K562 (cell line): ENCODE data around the gene CAMSAP2. TPM values are rescaled to one million over a fixed set of nuclear protein-coding genes. Genes with fewer than 3 reads are reported as not detected.

ENCODE experiments used
- BCOR ChIP-seq: fragments of 450-650 bp; IDR thresholded peaks from 2 replicates; pipeline ENCODE4 v1.6.1; 2016
- ELF4 ChIP-seq: fragments of 450-650 bp; formaldehyde crosslinking; IDR thresholded peaks from 2 replicates; pipeline ENCODE4 v1.4.0; 2022; ENCODE audit warnings: missing genetic modification characterization
- ETS2 ChIP-seq: IDR thresholded peaks from 2 replicates; pipeline ENCODE4 v1.6.1; 2016; ENCODE audit warnings: borderline replicate concordance, missing genetic modification characterization, mild to moderate bottlenecking, moderate library complexity, missing compliant biosample characterization; ENCODE audit not compliant: poor library complexity, severe bottlenecking
- KLF6 ChIP-seq: fragments of 250-450 bp; sonication (Bioruptor Pico); IDR thresholded peaks from 2 replicates; pipeline ENCODE4 v1.4.0; 2020; ENCODE audit warnings: mild to moderate bottlenecking, moderate library complexity, borderline replicate concordance
- MLLT1 ChIP-seq, 2 experiments: fragments of 450-650 bp; IDR thresholded peaks; 2 replicates each; pipeline ENCODE4 v1.6.1; 2016
- MYBL2 ChIP-seq, 2 experiments: fragments of 450-650 bp in 1 of 2; sonication (generic) in 1 of 2; formaldehyde crosslinking in 1 of 2; IDR thresholded peaks; 2 replicates each; pipeline versions ENCODE4 v1.6.1 to v1.8.1; 2017 to 2022; ENCODE audit warnings: borderline replicate concordance in 1 of 2, inconsistent platforms in 1 of 2, low read depth in 1 of 2, mild to moderate bottlenecking in 1 of 2, missing genetic modification reagents in 1 of 2, moderate library complexity in 1 of 2
- NCOR1 ChIP-seq: fragments of 450-650 bp; IDR thresholded peaks from 2 replicates; pipeline ENCODE4 v1.6.1; 2016; ENCODE audit warnings: mild to moderate bottlenecking, moderate library complexity
- NONO ChIP-seq, 2 experiments: fragments of 200-400 bp in 1 of 2; fragments of 450-650 bp in 1 of 2; formaldehyde crosslinking in 1 of 2; IDR thresholded peaks; 2 replicates each; pipeline ENCODE4 v1.6.1; 2017; ENCODE audit warnings: low read depth in 2 of 2, mild to moderate bottlenecking in 2 of 2, moderate library complexity in 2 of 2, low read length in 1 of 2
- U2AF1 ChIP-seq: fragments of 200-400 bp; formaldehyde crosslinking; optimal IDR thresholded peaks from 2 replicates; pipeline ENCODE3; 2017; ENCODE audit warnings: mild to moderate bottlenecking, low read depth, low read length, moderate library complexity
- ZNF143 ChIP-seq: sonication (generic); formaldehyde crosslinking; IDR thresholded peaks from 2 replicates; pipeline ENCODE4 v1.9.0; 2022; ENCODE audit warnings: mild to moderate bottlenecking, missing genetic modification reagents
- polyA plus RNA-seq, 8 experiments: library from polyadenylated mRNA; depleted of rRNA in 4 of 8; stranded (reverse) in 5 of 8; unstranded in 3 of 8; fragments of >200 nt; fragmentation: Nextera tagmentation in 2 of 8; fragmentation: Illumina TruSeq in 1 of 8; extraction: Ambion mirVana in 2 of 8; extraction: Trizol in 1 of 8; gene quantifications; 2 replicates each; pipeline versions ENCODE4 v1.2.1 to v1.2.3, GENCODE V29; 2011 to 2014; ENCODE audit warnings: inconsistent platforms in 1 of 8, missing spikeins in 1 of 8
- total RNA-seq, 7 experiments: library from RNA; depleted of rRNA in 6 of 7; stranded (reverse); fragments of >200 nt in 6 of 7; fragmentation: Illumina TruSeq in 2 of 7; extraction: Trizol in 2 of 7; gene quantifications; 2 replicates each; pipeline versions ENCODE4 v1.2.1 to v1.2.3, GENCODE V29; 2011 to 2021; ENCODE audit warnings: low replicate concordance in 1 of 7
- TF ChIP-seq, protein P1 (sequence below): fragments of 450-650 bp; conservative IDR thresholded peaks from 2 replicates; pipeline ENCODE4 v1.6.1; 2016; ENCODE audit warnings: missing genetic modification characterization, low read depth, mild to moderate bottlenecking, control low read depth, missing compliant biosample characterization
- TF ChIP-seq, protein P2 (sequence below): IDR thresholded peaks from 2 replicates; pipeline ENCODE4 v1.6.1; 2011; ENCODE audit warnings: borderline replicate concordance, low read depth, mild to moderate bottlenecking, moderate library complexity, low read length; ENCODE audit not compliant: insufficient read depth, poor library complexity, severe bottlenecking
- TF ChIP-seq, protein P3 (sequence below), 2 experiments: fragments of 450-650 bp in 1 of 2; IDR thresholded peaks; 2 replicates each; pipeline ENCODE4 v1.6.1; 2011 to 2017; ENCODE audit warnings: low read depth in 2 of 2, antibody characterized with exemption in 1 of 2, borderline replicate concordance in 1 of 2, low read length in 1 of 2, mild to moderate bottlenecking in 1 of 2, mixed read lengths in 1 of 2; ENCODE audit not compliant: control insufficient read depth in 1 of 2

CAMSAP2 gene
- total and polyA plus RNA-seq, 9 of the 15 experiments (the other 6 are each of a cell fraction or from before 2014, with no cell fraction given): 1.4 to 7.5 (median 2.7) TPM

- TF ChIP-seq, protein P1, sequence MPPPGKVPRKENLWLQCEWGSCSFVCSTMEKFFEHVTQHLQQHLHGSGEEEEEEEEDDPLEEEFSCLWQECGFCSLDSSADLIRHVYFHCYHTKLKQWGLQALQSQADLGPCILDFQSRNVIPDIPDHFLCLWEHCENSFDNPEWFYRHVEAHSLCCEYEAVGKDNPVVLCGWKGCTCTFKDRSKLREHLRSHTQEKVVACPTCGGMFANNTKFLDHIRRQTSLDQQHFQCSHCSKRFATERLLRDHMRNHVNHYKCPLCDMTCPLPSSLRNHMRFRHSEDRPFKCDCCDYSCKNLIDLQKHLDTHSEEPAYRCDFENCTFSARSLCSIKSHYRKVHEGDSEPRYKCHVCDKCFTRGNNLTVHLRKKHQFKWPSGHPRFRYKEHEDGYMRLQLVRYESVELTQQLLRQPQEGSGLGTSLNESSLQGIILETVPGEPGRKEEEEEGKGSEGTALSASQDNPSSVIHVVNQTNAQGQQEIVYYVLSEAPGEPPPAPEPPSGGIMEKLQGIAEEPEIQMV: no peak
- no peak for TF ChIP-seq MYBL2 (IDR thresholded peaks at IDR 0.05; ENCODE audit: low read depth)
- no peak for TF ChIP-seq MYBL2 (CRISPR knock-in tag; IDR thresholded peaks at IDR 0.05; ENCODE audit: borderline replicate concordance)
- no peak for TF ChIP-seq ELF4 (CRISPR knock-in tag)
- no peak for TF ChIP-seq NCOR1
- TF ChIP-seq, protein P2, sequence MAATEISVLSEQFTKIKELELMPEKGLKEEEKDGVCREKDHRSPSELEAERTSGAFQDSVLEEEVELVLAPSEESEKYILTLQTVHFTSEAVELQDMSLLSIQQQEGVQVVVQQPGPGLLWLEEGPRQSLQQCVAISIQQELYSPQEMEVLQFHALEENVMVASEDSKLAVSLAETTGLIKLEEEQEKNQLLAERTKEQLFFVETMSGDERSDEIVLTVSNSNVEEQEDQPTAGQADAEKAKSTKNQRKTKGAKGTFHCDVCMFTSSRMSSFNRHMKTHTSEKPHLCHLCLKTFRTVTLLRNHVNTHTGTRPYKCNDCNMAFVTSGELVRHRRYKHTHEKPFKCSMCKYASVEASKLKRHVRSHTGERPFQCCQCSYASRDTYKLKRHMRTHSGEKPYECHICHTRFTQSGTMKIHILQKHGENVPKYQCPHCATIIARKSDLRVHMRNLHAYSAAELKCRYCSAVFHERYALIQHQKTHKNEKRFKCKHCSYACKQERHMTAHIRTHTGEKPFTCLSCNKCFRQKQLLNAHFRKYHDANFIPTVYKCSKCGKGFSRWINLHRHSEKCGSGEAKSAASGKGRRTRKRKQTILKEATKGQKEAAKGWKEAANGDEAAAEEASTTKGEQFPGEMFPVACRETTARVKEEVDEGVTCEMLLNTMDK: no peak
- no peak for TF ChIP-seq ETS2 (tag)
- TF ChIP-seq ZNF143 (CRISPR knock-in tag): no peak
- TF ChIP-seq, protein P3, sequence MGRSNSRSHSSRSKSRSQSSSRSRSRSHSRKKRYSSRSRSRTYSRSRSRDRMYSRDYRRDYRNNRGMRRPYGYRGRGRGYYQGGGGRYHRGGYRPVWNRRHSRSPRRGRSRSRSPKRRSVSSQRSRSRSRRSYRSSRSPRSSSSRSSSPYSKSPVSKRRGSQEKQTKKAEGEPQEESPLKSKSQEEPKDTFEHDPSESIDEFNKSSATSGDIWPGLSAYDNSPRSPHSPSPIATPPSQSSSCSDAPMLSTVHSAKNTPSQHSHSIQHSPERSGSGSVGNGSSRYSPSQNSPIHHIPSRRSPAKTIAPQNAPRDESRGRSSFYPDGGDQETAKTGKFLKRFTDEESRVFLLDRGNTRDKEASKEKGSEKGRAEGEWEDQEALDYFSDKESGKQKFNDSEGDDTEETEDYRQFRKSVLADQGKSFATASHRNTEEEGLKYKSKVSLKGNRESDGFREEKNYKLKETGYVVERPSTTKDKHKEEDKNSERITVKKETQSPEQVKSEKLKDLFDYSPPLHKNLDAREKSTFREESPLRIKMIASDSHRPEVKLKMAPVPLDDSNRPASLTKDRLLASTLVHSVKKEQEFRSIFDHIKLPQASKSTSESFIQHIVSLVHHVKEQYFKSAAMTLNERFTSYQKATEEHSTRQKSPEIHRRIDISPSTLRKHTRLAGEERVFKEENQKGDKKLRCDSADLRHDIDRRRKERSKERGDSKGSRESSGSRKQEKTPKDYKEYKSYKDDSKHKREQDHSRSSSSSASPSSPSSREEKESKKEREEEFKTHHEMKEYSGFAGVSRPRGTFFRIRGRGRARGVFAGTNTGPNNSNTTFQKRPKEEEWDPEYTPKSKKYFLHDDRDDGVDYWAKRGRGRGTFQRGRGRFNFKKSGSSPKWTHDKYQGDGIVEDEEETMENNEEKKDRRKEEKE (IDR thresholded peaks at IDR 0.05; ENCODE audit: borderline replicate concordance in 1 of 2, control insufficient read depth in 1 of 2, low read depth in 2 of 2, low read length in 1 of 2): peak in 1 of 2 experiments; percentile 87; a peak in 2 of 4 replicates
- TF ChIP-seq KLF6 (CRISPR knock-in tag): no peak
- TF ChIP-seq NONO (IDR thresholded peaks at IDR 0.05; ENCODE audit: low read depth in 2 of 2, low read length in 1 of 2): peak in 1 of 2 experiments; percentile 97; a peak in 2 of 4 replicates
- TF ChIP-seq U2AF1: no peak
- no peak for TF ChIP-seq MLLT1 (IDR thresholded peaks at IDR 0.05)
- TF ChIP-seq BCOR: no peak
Measured at GRCh38 chr1:200890818-200891773, 152.4 kb downstream of the CAMSAP2 start (continued).
